GM21576 (cell line): ENCODE measurements around the gene WDR47.

Source experiments
- ATAC-seq: cut with Tn5 transposase; IDR thresholded peaks from one replicate; pipeline ENCODE4 v1.9.1; 2021; ENCODE audit warnings: mild to moderate bottlenecking, moderate library complexity; ENCODE audit not compliant: unreplicated experiment

Gene WDR47

DNA sequence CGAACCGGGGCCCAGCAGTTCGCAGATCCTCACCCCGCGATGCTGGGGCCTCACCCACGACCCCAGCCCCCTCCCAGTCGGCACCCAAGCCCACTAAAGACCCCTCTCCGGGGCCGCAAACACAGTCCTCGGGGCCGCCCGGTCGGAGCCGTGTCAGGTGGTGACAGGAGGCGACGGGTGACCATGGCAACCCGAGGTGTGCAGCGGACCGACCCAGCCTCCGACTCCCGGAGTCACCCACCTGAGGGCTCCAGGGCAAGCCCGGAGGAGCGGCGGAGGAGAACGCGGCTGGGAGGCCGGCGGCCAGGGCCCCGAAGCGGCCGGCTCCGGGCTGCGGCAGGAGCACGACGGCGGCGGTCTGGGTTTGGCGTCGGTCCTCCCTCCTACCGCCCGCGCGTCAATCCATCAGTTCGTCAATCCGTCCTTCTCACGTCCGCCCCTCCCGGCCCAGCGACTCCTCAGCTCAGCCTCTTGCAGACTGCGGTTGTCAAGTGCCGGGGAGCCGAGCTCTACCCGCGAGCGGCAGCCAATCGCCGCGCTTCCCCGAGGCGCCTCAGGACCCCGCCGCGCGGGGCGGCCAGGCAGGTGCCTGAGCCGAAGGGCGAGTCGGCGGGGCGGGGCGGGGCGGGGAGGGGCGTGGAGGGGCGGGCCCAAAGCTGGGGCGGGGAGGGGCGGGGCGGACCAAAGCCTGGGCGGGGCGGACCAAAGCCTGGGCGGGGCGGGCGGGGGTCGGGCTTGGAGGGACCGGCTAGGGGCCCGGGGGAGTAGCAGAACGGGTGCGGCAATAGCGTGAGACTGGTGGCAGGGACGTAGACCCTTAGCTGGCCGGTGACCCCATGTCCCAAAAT is at the start of gene WDR47:
Gene WDR47 (minus strand): TSS at position 482 of the 848 bp plus-strand sequence. CDS start 18,590 bp downstream, outside the sequence.
- peak; percentile 93 for ATAC-seq

DNA sequence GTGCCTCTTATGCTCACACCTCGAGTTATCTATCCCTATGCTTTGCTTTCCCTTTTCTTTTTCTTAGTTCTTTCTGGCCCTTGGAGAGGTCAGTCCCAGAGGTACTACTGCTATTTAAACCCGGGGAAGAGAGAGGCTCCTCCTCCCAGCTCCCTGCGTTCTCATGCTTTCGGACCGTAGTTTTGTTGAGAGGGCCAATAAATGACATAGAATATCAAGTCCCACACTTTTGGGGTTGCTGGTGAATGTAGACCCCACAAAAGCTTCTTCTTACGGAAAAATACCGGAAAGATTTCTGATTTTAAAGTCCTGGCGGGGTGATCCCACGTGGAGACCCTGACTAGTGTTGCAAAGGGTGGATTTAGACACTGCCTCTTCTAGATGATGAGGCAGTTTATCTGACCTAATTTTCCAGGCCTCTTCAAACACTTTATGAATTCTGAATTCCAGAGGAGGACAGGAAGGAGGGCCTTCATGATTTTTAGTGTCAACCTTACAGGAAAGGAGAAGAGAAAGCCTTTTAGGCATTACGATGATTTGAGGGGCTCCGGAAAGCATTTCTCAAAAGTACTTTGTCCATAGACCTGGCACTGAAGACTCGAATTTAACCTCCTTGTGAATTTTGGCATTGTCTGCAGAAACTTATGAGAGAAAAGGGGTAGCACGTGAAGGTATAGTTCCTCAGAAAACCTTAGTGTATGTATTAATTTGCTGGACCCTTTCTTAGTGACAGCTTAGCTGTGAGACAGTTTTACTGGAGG is 49.4 kb upstream of the WDR47 start:
- peak; percentile 41 for ATAC-seq

DNA sequence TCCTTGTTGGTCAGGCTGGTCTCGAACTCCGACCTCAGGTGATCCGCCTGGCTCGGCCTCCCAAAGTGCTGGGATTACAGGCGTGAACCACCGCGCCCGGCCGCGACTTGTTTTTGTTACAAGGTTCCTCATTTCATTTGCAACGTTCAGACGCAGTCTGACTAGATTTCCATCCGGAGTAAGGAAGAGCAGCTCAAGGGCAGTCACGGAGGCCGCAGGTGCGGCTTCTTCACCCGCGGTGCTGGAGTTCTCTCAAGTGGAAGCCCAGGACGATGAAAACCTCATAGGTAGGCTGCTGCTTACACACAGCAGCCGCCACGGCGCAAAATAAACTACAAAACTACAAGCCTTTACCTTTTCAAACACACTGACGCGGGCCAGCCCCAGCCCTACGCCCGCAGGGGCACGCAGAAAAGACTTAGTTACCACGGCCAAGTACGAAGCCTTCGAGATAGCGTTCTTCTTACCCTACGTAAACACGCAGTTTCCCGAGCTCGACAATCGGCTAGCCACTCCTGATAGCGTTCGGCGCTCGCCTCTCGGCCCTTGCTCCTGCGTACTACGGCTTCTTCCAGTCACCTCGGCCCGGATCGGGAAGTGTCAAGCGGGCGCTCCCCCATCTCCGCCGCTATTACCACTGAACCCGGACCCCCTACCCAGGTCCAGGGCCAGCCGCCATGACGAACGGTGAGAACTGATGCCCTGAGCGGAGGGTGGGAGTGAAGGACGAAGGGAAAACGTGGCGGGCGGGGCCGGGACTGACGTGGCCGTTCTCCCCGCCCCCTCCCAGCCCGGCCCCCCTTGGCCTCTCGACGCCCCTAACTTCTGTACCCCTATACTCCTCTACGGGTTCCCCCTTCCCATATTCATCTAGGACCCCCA is 48.5 kb upstream of the WDR47 start, which contains the start of gene TMEM167B:
Gene TMEM167B (plus strand): TSS at position 569 of the 882 bp plus-strand sequence. CDS start 109 bp downstream, at position 678.
- peak; percentile 92 for ATAC-seq

DNA sequence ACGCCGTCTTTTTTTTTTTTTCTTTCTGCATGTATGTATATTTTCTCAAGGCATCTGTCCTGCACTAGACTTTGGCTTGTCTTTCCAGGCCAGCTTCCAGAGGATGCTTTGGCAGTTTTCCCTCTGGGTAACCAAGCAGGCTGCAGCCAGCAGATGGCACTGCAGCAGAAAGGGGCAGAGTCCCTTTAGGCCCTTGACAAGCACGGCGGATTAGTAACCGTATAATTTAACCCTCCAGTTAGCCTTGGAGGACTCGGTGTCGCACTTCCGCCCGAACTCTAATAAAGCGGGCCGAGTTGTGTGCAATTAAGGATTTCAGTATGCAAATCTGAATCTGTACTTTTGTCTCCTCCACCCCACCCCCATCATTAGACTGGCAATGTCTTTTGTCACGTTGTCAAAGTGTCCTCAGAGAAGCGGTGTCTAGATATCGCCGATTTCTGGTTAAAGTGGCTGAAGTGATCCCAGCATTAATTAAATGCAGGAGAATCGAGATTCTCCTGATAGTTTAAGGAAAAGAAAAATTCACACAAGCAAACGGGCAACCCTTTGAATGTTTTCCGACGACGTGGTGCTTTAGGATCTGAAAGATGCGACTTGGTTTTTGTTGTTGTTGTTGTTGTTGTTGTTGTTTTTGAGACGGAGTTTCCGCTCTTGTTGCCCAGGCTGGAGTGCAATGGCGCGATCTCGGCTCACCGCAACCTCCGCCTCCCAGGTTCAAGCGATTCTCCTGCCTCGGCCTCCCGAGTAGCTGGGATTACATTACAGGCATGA is 47.5 kb upstream of the WDR47 start:
- ATAC-seq = no peak

DNA sequence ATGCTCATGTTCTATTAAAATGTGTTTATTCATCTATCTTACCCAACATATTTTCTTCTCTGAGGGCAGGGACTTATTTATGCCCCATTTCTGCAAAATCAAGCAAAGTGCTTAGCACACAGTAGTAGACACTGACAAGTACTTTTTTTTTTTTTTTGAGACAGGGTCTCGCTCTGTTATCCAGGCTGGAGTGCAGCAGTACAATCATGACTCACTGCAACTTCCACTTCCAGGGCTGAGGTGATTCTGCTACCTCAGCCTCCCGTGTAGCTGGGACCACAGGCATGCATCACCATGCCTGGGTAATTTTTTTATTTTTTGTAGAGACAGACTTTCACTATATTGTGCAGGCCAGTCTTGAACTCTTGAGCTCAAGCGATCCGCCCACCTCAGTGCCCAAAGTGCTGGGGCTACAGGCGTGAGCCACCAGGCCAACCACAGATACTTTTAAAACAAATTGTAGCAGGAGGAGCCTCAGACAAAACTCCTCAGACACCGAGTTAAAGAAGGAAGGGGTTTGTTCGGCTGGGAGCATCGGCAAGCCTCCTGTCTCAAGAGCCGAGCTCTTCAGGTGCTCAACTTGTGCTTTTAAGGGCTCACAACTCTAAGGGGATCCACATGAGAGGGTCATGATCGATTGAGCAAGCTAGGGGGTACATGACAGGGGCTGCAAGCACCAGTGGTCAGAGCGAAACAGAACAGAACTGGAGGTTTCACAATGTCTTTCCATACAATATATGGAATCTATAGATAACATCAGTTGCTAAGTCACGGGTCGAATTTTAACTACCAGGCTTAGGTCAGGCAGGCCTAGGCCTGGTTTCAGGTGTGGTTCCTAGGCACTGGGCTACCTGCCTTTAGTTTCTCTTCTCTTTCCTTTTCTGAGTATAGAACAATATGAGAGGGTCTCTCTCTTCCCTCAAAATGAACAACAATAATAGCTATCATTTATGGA is 42.9 kb upstream of the WDR47 start:
- no peak for ATAC-seq

DNA sequence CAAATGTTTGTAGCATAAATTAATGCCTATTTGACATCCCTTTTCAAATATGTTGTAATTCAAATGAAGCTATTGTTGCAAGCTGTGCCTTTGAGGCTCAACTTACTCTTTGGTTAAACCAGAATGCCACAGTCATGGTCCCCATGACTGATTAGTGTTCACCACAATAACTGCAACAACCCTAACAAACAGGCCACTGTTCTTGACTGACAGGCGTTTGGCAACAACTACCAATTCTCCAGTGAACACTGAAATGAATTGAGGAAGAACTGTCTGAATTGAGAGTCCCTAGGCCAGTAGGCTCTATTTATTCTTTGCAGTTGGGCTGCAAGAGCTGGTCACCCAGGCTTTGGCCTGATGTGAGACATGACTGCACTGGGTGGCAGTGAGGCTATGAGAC is 42.0 kb upstream of the WDR47 start:
- ATAC-seq = no peak

DNA sequence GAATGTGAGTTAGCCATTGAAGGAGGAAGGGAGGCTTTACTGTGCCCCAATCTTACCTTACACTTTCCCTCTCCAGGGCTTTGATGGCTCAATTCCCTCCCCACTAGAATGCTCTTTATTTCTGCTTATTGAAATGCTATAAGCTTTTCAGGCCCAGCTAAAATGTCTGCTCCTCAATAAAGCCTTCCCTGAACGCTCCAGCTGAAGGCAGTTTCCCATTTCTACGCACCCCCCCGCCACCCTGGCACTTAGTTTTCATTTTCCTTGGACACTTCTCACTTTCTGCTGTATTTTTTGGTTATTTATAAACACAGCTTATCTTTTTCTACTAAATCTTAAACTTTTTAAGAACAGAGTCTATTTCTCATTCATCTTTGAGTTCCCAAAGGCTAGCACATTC is 41.6 kb upstream of the WDR47 start:
- ATAC-seq = no peak

DNA sequence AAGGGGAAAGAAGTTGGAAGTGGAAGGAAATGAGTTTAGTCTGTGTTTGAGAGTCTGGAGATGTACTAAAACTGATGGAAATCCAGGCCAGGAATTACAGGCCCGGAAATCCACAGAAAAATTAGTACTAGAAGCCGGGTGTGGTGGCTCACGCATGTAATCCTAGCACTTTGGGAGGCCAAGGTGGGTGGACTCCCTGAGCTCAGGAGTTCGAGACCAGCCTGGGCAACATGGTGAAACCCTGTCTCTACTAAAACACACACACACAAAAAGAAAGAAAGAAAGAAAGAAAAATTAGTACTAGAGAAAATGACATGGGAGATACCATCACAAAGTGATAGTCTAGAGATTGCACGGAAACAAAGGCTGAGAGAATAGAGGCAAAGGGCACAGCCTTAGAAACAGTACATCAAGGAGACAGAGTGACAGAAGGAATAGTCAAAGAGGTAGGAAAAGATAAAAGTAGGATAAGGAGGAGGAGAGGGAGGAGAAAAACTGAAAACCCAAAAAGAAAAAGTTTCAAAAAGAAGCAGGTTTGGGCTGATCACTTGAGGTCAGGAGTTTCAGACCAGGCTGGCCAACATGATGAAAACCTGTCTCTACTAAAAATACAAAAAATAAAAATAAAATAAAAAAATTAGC is 38.7 kb upstream of the WDR47 start:
- no peak for ATAC-seq

DNA sequence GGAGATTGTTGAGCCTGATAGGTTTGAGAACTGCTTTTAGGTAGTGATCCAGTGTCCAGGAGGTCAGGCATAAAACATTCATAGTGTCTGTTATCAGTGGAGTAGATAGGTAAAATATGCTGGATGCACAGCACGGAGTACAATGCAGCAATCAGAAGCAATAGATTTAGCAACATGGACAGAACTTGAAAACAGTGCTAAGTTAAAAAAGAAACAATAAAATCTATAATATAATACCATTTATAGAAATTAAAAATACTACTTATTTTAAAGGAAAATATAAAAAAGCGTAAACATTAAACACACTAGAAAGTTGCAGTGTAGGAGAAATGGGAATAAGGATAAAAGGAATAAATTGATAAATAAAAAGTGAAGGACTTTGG is 37.3 kb upstream of the WDR47 start:
- no peak for ATAC-seq

DNA sequence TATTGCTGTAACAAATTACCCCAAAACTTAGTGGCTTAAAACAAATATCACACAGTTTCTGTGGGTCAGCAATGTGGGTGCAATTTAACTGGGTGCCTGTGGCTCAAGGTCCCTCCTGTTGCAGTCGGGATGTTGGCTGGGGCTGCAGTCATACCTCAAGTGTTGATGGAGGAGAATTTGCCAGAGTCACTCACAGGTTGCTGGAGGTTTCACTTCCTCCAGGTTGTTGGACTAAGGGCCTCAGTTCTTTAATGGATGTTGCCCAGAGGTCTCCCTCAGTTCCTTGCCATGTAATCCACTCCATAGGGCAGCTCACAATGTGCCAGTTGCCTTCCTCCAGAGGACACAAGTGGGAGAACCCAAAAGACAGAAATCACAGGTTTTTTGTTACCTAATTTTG is 36.4 kb upstream of the WDR47 start:
- ATAC-seq = no peak

DNA sequence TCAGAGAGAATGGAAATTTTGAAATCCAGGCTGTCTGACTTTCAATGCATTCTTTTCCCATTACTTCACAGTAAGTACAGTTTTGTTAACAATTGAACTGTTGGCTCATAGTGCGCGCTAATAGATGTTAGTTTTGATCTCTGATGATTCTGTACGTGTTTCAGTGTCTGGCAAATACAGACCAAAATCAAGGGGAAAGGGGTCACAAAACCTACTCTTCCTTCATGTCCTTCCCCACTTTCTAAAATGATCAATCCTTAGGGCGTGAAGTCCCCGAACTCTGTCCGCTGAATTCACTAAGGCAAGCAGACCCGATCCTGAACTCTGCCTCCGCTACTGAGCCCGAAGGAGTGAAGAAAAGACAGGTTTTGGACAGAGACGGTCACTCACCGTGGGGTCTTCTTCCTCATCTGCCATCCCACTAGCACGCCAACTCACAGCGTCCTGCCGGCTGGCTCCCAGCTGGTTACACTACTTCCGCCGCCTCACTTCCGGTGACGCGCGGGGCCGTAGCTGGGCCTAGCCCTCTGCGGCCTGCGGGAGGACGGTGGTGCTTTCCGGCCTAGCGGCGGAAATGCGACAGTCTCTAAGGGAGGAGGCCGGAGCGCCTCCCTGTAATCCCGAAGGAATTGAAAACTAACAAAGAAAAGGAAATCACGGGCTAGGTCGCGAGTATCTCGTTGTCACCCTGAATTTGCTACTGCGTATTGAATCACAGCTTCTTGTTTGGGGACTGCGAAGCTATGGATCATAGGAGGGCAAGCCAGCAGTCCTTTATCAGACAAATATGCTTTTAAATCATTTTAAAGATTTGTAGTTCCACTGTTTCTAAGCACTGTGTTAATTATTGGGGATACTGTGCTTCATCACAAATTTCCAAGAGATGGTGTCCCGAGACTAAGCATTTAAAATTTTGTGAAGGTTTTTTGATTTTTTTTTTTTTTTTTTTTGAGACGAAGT is 33.9 kb upstream of the WDR47 start, which contains the start of gene TAF13:
Gene TAF13 (minus strand): TSS at position 473 of the 960 bp plus-strand sequence. CDS start 56 bp downstream, at position 417.
- peak; percentile 98 for ATAC-seq

DNA sequence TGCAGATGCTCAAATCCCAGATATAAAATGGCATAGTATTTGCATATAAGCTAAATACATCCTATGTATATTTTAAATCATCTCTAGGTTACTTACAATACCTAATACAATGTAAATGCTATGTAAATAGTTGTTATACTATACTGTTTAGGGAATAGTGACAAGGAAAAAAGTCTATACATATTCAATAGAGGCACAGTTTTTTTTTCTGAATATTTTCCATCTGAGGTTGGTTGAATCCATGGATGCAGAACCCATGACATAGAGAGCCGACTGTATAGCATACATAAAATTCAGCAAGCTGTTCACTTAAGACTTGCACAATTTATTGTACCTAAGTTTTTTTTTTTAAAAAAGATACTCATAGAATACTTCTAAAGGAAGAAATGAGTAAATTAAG is 27.4 kb upstream of the WDR47 start:
- ATAC-seq = no peak

DNA sequence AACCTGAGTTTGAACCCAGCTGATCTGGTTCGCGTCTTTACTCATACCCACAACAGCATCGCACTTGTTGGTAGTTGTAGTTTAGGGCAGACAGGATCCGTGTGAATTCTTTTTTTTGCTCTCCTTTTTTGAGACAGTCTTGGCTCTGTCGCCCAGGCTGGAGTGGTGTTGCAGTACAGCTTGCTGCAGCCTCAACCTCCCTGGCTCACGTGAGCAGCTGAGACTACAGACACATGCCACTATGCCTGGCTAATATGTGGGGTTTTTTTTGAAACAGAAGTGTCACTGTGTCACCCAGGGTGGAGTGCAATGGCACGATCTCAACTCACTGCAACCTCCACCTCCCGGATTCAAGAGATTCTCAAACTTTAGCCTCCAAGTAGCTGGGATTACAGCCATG is 26.0 kb upstream of the WDR47 start:
- no peak for ATAC-seq

DNA sequence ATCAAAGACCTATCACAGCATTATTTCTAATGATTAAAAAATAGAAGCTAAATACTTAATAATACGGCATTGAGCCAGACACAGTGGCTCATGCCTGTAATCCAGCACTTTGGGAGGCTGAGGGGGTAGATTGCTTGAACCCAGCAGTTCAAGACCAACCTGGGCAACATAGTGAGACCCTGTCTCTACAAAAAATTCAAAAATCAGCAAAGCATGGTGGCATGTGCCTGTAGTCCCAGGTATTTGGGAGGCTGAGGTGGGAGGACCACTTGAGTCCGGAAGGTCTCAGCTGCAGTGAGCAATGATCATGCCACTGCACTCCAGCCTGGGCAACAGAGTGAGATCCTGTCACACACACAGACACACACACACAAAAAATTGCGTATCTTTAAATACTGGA is 23.2 kb upstream of the WDR47 start:
- ATAC-seq = no peak

DNA sequence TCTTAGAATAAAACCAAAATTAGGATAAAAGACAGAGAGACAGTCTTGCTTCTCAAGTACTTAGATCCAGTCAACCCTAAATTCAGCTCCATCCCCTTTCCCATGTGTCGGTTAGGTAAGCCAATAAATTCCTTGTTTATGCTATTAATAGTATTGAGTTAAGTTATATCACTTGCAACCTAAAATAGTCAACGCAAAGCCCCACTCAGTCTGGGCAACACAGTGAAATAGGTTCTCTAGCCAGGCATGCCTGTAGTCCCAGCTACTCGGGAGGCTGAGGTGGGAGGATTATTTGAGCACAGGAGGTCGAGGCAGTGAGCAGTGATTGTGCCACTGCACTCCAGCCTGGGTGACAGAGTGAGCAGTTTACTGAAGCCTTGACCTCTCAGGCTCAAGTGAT is 19.3 kb upstream of the WDR47 start:
- no peak for ATAC-seq

DNA sequence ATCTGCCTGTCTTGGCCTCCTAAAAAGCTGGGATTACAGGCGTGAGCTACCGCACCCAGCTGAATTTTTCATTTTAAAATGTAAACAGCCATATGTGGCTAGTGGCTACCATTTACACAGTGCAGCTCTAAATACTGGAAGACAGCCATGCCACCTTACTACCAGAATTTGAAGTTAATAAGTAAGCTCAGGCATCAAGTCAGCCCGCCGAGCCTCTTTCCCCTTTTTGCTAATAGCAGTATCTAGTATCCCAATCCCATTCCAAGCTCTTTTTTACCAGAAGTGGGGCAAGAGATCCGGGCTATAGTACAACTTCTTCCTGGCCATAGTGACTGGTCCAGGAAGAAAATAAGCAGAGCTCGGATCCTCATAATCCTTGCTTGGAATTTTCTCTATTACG is 18.8 kb upstream of the WDR47 start:
- no peak for ATAC-seq

DNA sequence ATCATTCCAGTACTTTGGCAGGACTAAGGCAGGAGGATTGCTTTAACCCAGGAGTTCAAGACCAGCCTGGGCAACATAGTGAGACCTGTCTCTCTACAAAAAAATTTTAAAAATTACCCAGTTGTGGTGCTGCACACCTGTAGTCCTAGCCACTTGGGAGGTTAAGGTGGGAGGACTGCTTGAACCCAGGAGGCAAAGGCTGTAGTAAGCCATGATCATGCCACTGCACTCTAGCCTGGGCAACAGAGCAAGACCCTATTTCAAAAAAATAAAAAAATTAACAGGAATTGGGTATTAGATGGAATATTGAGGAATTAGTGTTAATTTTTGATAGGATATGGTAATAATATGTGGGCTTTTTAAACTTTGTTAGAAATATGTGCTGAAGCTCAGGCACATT is 17.1 kb upstream of the WDR47 start:
- no peak for ATAC-seq
